Progenitor cell of endocrine pancreas (in vitro differentiated cells): ENCODE data around the gene TBP. TPM values are rescaled to one million over a fixed set of nuclear protein-coding genes. Genes with fewer than 3 reads are reported as not detected.
"Not testable (repeated sequence)": the region's sequence is repeated elsewhere in the genome, so short reads cannot be mapped to it uniquely, and the experiment has no call there.

Source experiments
- DNase-seq: peaks from one replicate; pipeline ENCODE4 v3.0.0; 2021; ENCODE audit warnings: low spot score; ENCODE audit not compliant: unreplicated experiment
- H3K27ac Mint-ChIP-seq: 2 replicates; pipeline ENCODE4 v1.8.0; 2021; ENCODE audit warnings: mild to moderate bottlenecking, moderate library complexity, mixed read lengths
- H3K27me3 Mint-ChIP-seq: 2 replicates; pipeline ENCODE4 v1.8.0; 2021; ENCODE audit warnings: mixed read lengths
- H3K36me3 Mint-ChIP-seq: 2 replicates; pipeline ENCODE4 v1.8.0; 2022; ENCODE audit warnings: mixed read lengths; ENCODE audit not compliant: insufficient read depth
- H3K4me1 Mint-ChIP-seq: 2 replicates; pipeline ENCODE4 v1.8.0; 2021; ENCODE audit warnings: low read depth, mixed read lengths
- H3K4me3 Mint-ChIP-seq: 2 replicates; pipeline ENCODE4 v1.8.0; 2021; ENCODE audit warnings: low read depth, mild to moderate bottlenecking, moderate library complexity, mixed read lengths
- H3K9me3 Mint-ChIP-seq: 2 replicates; pipeline ENCODE4 v1.8.0; 2021; ENCODE audit warnings: low read depth, mixed read lengths
- long read RNA-seq: library from polyadenylated mRNA; unstranded; transcript quantifications from one replicate; pipeline ENCODE4 v2.0.0, GENCODE V29; 2020
- total RNA-seq: library from RNA; stranded (reverse); gene quantifications from 2 replicates; pipeline ENCODE4 v1.2.1, GENCODE V29; 2021
- TF ChIP-seq, protein P1 (sequence below): fragments of 200-600 bp; sonication (generic); IDR thresholded peaks from one replicate; pipeline ENCODE4 v1.5.0; 2021; ENCODE audit warnings: antibody characterized with exemption, mild to moderate bottlenecking; ENCODE audit not compliant: unreplicated experiment

Gene TBP
- total RNA-seq, result 20.0 and 20.3 TPM in 2 replicates
- long read RNA-seq, transcript TBP-201 (8 exons, 1,861 nt), result minor isoform, 9 of 29 reads
- long read RNA-seq, transcript TBP-202 (8 exons, 1,903 nt), result major isoform, 14 of 29 reads
- long read RNA-seq, partial matches to known transcripts, result 1 of 29 reads
- long read RNA-seq, other reads (novel, unspliced or antisense), result 5 of 29 reads

DNA sequence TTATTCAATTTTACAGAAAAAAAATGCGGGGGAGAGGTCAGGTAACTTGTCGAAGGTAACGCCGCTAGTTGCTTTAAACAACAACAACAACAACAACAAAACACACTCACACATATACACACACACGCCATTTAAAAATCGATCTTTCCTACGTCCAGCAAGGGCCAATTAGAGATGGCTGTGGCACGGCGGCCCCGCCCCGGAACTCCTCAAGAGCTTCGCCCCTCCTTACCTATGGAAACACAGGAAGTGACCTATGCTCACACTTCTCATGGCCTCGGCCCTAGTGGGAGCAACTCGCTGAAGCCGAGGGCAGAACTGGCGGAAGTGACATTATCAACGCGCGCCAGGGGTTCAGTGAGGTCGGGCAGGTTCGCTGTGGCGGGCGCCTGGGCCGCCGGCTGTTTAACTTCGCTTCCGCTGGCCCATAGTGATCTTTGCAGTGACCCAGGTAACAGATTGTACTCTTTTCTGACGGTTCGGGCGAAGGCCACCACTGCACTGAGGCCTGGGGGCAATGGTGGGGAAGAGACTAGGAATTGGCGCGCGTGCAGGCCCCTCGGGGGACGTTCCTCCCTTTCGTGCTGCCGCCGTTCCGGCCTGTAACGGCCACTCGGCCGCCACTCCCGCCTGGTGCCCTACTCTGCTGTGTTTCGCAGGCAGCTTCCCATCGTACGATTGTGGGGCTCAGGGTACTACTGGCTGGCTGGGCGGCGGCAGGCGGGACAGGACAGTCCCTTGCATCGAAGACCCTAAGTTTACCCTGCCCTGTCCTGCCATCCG is at the start of gene TBP:
TSS of gene TBP (plus strand) at position 357 of the 783 bp plus-strand sequence. CDS start 2,661 bp downstream, outside the sequence.
- DNase-seq, result peak; percentile 91
- Mint-ChIP-seq H3K27ac (no peak within 1 kb of the TSS), H3K27me3 (no peaks in the 10 kb centered on the region), H3K4me1 (peaks cover 12% of the 10 kb centered on the region), H3K9me3 (no peaks in the 10 kb centered on the region), H3K36me3 (peaks cover 9% of the 10 kb centered on the region), H3K4me3 (no peak within 1 kb of the TSS)
- TF ChIP-seq, protein P1, sequence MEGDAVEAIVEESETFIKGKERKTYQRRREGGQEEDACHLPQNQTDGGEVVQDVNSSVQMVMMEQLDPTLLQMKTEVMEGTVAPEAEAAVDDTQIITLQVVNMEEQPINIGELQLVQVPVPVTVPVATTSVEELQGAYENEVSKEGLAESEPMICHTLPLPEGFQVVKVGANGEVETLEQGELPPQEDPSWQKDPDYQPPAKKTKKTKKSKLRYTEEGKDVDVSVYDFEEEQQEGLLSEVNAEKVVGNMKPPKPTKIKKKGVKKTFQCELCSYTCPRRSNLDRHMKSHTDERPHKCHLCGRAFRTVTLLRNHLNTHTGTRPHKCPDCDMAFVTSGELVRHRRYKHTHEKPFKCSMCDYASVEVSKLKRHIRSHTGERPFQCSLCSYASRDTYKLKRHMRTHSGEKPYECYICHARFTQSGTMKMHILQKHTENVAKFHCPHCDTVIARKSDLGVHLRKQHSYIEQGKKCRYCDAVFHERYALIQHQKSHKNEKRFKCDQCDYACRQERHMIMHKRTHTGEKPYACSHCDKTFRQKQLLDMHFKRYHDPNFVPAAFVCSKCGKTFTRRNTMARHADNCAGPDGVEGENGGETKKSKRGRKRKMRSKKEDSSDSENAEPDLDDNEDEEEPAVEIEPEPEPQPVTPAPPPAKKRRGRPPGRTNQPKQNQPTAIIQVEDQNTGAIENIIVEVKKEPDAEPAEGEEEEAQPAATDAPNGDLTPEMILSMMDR, result no peak

DNA sequence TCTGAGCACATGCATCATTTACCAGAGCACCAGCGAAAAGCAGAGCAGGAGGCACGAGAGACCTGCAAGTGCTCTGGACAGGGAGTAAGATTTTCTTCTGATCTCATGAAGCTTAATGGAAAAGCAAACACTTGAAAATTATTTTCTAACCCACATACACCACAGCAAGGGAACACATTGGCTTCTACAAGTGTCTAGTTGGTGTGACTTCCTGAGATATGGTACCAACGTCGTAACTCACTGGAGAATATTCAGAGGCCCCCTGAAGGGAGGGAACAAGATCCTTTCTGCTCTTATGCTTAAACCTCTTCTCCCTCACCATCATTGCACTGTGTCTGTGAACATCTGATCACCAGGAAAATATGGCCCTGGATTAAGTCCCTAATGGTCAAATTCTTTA is 49.7 kb upstream of the TBP start:
- TF ChIP-seq, protein P1, result no peak
- Mint-ChIP-seq H3K4me3 (no peak overlapping the region), H3K27me3 (peaks cover 23% of the 10 kb centered on the region), H3K4me1 (no peaks in the 10 kb centered on the region), H3K27ac (no peak overlapping the region), H3K9me3 (peaks cover 24% of the 10 kb centered on the region), H3K36me3 (peaks cover 7% of the 10 kb centered on the region)
- DNase-seq, result no peak

DNA sequence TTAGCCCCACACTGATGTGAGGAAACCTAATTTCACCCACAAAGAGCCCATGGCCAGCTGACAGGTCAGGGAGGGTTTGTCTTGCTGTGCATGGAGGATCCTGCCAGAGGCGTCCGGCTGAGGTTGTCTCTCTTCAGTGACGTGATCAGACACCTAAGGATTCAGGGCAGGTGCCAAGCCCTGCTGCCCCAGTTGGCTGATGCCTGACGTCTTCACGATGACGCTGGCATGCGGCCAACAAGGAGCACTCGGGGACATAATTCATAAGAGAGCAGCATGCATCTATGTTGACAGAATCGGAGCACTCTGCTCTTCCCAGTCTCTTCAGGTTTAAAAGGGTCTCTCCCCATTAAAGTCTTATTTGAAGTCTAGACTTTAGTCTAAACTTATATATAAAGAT is 48.9 kb upstream of the TBP start:
- Mint-ChIP-seq H3K27me3 (peaks cover 27% of the 10 kb centered on the region), H3K4me1 (no peaks in the 10 kb centered on the region), H3K36me3 (peaks cover 7% of the 10 kb centered on the region), H3K27ac (no peak overlapping the region), H3K9me3 (peaks cover 24% of the 10 kb centered on the region), H3K4me3 (no peak overlapping the region)
- no peak for DNase-seq
- TF ChIP-seq, protein P1, result no peak

DNA sequence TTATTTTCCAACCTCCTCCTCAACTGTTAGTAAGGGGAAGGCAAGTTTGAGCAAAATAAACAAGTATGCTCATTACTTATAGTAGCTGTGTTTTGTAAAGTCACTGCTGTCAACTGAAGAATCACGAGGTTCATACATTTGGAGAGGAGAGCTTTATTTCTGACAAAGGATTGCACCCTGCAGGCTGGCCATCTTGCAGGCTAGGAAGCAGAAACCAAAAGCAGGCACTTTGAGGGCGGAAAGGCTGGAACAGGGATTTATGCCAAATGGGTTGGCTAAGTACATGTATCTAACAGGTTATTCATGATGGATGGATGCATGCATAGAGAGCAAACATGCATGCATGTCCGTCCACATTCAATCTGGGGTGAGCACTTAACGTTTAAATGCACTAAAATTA is 47.7 kb upstream of the TBP start:
- Mint-ChIP-seq H3K4me3 (no peak overlapping the region), H3K36me3 (peaks cover 4% of the 10 kb centered on the region), H3K27ac (no peak overlapping the region), H3K4me1 (no peaks in the 10 kb centered on the region), H3K27me3 (peaks cover 21% of the 10 kb centered on the region), H3K9me3 (peaks cover 15% of the 10 kb centered on the region)
- DNase-seq, result no peak
- TF ChIP-seq, protein P1, result no peak

DNA sequence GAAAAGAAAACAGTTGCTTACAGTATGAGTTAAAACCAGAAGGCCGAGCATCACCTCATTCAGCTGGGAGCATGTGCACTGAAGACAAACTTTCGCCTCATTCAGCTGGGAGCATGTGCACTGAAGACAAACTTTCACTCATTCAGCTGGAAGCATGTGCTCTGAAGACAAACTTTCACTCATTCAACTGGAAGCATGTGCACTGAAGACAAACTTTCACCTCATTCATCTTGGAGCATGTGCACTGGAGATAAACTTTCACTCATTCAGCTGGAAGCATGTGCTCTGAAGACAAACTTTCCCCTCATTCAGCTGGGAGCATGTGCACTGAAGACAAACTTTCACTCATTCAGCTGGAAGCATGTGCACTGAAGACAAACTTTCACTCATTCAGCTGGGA is 46.4 kb upstream of the TBP start:
- H3K27ac Mint-ChIP-seq, H3K36me3 Mint-ChIP-seq, H3K4me1 Mint-ChIP-seq, DNase-seq, H3K9me3 Mint-ChIP-seq, H3K4me3 Mint-ChIP-seq: not testable (repeated sequence)
- H3K27me3 Mint-ChIP-seq, result peaks cover 13% of the 10 kb centered on the region

DNA sequence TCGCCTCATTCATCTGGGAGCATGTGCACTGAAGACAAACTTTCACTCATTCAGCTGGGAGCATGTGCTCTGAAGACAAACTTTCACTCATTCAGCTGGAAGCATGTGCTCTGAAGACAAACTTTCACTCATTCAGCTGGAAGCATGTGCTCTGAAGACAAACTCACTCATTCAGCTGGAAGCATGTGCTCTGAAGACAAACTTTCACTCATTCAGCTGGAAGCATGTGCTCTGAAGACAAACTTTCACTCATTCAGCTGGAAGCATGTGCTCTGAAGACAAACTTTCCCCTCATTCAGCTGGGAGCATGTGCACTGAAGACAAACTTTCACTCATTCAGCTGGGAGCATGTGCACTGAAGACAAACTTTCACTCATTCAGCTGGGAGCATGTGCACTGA is 45.9 kb upstream of the TBP start:
- not testable (repeated sequence) for H3K27ac Mint-ChIP-seq, H3K36me3 Mint-ChIP-seq, H3K9me3 Mint-ChIP-seq, H3K4me1 Mint-ChIP-seq, DNase-seq, H3K4me3 Mint-ChIP-seq, H3K27me3 Mint-ChIP-seq

DNA sequence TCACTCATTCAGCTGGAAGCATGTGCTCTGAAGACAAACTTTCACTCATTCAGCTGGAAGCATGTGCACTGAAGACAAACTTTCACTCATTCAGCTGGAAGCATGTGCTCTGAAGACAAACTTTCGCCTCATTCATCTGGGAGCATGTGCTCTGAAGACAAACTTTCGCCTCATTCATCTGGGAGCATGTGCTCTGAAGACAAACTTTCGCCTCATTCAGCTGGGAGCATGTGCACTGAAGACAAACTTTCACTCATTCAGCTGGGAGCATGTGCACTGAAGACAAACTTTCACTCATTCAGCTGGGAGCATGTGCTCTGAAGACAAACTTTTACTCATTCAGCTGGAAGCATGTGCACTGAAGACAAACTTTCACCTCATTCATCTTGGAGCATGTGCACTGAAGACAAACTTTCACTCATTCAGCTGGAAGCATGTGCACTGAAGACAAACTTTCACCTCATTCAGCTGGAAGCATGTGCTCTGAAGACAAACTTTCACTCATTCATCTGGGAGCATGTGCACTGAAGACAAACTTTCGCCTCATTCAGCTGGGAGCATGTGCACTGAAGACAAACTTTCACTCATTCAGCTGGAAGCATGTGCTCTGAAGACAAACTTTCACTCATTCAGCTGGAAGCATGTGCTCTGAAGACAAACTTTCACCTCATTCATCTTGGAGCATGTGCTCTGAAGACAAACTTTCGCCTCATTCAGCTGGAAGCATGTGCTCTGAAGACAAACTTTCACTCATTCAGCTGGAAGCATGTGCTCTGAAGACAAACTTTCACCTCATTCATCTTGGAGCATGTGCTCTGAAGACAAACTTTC is 45.1 kb upstream of the TBP start:
- H3K27ac Mint-ChIP-seq, DNase-seq, H3K4me3 Mint-ChIP-seq, H3K4me1 Mint-ChIP-seq, H3K9me3 Mint-ChIP-seq, H3K36me3 Mint-ChIP-seq, H3K27me3 Mint-ChIP-seq: not testable (repeated sequence)
